NCI-H1417 (cell line): ENCODE results near the gene FCRLA.
"Not testable (repeated sequence)": the region's sequence is repeated elsewhere in the genome, so short reads cannot be mapped to it uniquely, and the experiment has no call there.

Experiments used
- DNase-seq, 3 experiments: peaks; one replicate each; lab custom pipeline; 2025; lab: John Stamatoyannopoulos, UW

The FCRLA gene, protein sequence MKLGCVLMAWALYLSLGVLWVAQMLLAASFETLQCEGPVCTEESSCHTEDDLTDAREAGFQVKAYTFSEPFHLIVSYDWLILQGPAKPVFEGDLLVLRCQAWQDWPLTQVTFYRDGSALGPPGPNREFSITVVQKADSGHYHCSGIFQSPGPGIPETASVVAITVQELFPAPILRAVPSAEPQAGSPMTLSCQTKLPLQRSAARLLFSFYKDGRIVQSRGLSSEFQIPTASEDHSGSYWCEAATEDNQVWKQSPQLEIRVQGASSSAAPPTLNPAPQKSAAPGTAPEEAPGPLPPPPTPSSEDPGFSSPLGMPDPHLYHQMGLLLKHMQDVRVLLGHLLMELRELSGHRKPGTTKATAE

GRCh38 chr1:161706482-161707347 lies at the start of gene FCRLA:
Gene FCRLA (plus strand): TSS chr1:161707229. CDS start chr1:161707265, 36 bp downstream.
- DNase-seq, result no peak

DNA sequence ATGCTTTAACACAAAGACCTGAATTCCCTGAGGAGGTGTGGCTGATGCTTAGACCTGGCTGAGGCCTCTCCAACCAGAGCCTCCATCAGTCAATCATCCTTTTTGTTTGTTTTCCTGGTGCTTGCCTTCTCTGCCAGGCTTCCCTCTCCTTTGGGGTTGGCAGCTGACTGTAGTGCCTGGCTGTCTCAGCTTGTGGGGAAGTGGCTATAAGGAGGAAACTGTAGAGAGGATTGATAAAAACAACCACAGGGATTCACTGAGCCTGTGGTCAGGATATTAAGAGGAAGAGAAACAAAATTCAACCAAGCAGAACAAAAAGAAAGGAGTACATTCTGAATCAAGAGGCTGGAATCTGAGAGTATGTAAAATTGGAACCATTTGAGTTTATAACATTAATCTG lies 48.5 kb upstream of the FCRLA start:
- not testable (repeated sequence) for DNase-seq

- DNase-seq, result not testable (repeated sequence)
Observed at GRCh38 chr1:161661660-161662311, 45.2 kb upstream of the FCRLA start.

DNA sequence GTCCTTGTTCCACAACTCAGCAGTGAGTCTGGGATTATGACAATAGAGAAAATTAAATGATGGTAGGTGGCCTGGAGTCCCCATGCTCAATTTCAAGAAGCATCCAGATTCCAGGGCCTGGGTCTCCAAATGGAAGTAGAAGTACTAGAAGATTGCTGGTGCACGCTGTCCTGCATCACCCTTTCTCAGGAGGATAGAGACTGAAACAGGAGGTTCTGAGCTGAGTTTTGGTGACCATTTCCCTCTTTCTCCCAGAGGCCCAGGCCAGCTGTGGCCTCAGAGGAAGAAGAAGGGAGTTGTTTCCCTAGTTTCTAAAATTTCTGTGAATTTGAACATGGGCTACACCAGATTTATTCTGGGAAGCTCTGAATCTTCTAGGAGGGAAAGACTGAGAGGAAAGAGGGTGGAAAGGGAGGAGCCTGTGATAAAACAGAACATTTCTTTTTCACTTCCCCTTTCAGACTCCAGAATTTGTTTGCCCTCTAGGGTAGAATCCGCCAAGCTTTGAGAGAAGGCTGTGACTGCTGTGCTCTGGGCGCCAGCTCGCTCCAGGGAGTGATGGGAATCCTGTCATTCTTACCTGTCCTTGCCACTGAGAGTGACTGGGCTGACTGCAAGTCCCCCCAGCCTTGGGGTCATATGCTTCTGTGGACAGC lies 44.2 kb upstream of the FCRLA start, which contains the start of gene FCGR2B:
Gene FCGR2B (plus strand): TSS at position 460 of the 656 bp plus-strand sequence. CDS start 99 bp downstream, at position 559.
- DNase-seq, result not testable (repeated sequence)

GRCh38 chr1:161663569-161663968 lies 43.5 kb upstream of the FCRLA start:
- DNase-seq, result not testable (repeated sequence)

DNA sequence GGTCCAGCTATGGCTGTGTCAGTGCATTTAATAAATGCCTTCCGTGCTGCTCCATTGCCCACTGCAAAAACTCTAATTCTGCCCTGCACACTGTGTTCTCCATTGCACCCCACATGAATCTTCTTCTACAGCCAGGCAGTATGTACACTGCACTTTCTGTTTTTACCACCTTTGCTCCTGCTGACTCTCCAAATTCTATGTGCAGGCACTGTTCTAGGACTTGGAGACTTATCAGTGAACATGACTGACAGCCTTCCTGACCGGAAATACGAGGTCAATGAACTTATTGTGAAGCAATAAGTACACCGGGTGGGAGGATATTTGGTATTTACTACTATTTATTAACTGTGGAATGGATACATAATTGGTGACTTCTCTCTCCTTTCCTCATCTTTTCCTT lies 42.3 kb upstream of the FCRLA start:
- not testable (repeated sequence) for DNase-seq

DNA sequence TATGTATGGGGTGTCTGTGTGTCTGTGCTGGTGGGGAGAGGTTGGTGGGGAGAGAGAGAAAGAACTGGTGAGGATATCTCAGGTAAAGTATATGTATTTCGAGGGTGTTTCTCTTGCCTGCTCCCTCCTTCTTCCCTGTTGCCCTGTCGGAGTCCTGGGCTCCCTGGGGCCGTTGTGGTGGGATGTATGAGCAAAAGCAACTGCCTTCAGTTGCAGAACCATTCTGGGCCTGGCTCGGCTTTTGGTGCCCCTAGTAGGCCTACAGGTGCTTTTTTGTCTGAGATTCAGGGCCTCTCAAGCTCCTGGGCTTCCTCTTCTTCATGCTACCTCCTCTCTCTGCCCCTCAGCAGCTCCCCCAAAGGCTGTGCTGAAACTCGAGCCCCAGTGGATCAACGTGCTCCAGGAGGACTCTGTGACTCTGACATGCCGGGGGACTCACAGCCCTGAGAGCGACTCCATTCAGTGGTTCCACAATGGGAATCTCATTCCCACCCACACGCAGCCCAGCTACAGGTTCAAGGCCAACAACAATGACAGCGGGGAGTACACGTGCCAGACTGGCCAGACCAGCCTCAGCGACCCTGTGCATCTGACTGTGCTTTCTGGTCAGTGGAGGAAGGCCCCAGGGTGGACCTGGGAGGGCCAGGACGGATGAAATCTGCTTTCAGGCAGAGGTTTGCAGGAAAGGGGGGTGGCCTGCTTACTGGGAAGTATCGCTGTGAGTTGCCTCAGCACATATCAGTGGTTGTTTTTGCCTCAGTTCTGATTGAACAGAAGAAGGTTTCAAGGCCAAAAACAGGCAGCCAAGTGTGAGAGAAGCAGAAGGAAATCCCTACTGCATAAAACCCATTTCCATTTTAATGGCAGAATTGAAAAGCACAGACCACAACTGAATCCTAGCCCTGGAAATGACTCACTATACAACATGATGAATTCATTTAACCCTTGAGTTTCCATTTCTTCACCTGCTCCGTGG lies 35.7 kb upstream of the FCRLA start:
- not testable (repeated sequence) for DNase-seq

GRCh38 chr1:161673437-161673836 lies 33.6 kb upstream of the FCRLA start:
- not testable (repeated sequence) for DNase-seq

- DNase-seq, result not testable (repeated sequence)
Observed at GRCh38 chr1:161674447-161674846, 32.6 kb upstream of the FCRLA start.

- not testable (repeated sequence) for DNase-seq
Observed at GRCh38 chr1:161674908-161675307, 32.1 kb upstream of the FCRLA start.

GRCh38 chr1:161676441-161676840 lies 30.6 kb upstream of the FCRLA start:
- DNase-seq, result no peak

GRCh38 chr1:161676958-161677689 lies 29.9 kb upstream of the FCRLA start:
- no peak for DNase-seq

GRCh38 chr1:161678500-161678899 lies 28.5 kb upstream of the FCRLA start:
- no peak for DNase-seq

GRCh38 chr1:161681879-161682278 lies 25.1 kb upstream of the FCRLA start:
- no peak for DNase-seq

DNA sequence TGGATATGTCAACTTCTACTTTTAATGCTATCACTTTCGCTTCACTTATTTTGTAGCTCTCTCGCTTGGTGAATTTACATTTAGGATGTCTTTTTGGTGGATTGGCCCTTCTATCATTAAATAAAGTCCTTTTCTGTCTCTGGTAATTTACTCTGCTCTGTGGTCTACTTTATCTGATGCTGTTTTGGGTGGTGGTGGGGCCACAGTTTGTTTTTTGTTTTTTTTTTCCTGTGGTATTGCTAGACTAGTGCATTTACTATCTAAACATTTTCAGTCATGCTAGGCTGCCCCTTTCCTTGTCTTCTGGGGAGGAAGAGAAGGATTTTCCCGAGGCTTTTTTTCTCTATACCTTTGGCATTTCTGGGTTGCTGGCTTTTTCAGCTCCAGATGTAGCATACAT lies 18.1 kb upstream of the FCRLA start:
- DNase-seq, result no peak

DNA sequence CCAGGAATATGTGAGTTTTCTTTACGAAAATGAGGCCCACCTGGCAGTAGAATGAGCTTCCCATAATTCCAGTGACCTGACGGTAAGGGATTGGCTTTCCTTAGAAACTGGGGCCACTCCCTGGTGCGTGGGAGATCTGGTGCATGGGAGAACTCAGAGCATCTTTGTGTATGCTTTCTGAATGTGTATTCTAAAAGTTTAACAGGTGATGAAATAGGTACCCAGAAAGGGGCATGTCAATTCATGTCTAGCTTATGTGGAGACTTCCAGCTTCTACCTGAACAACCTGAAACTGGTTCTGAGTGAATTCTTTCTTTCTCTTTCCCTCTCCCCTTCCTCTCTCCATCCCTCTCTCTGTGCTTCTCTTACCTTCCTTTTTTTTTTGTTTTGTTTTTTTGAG lies 15.2 kb upstream of the FCRLA start:
- DNase-seq, result no peak

DNA sequence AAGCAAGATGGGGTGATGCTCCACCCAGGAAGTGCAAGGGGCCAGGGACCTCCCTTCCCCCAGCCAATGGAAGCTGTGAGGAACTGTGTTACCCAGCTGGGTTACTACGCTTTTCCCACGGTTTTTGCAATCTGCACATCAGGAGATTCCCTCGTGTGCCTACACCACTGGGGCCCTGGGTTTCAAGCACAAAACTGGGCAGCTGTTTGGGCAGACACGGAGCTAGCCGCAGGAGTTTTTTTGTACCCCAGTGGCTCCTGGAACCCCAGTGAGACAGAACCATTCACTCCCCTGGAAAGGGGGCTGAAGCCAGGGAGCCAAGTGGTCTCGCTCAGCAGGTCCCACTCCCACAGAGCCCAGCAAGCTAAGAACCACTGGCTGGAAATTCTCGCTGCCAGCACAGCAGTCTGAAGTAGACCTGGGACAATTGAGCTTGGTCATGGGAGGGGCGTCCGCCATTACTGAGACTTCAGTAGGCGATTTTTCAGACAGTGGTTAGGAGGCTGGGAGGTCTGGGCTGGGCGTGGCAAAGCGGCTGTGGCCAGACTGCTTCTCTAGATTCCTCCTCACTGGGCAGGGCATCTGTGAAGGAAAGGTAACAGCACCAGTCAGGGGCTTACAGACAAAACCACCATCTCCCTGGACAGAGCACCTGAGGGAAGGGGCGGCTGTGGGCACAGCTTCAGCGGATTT lies 13.9 kb upstream of the FCRLA start:
- peak in 1 of 3 experiments; percentile 1 for DNase-seq

DNA sequence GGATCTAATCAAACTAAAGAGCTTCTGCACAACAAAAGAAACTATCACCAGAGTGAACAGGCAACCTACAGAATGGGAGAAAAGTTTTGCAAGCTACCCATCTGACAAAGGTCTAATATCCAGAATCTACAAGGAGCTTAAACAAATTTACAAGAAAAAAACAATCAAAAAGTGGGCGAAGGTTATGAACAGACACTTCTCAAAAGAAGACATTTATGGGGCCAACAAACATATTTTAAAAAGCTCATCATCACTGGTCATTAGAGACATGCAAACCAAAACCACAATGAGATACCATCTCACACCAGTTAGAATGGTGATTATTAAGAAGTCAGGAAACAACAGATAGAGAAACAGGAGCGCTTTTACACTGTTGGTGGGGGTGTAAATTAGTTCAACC lies 8.7 kb upstream of the FCRLA start:
- DNase-seq, result not testable (repeated sequence)

- DNase-seq, result peak in 1 of 3 experiments; percentile 23
Observed at GRCh38 chr1:161702250-161702649, 4.8 kb upstream of the FCRLA start.
